Measurements from ENCODE around the gene KRTAP5-7. TPM values are rescaled to one million over a fixed set of nuclear protein-coding genes. Genes with fewer than 3 reads are reported as not detected.
"Not testable (repeated sequence)": the region's sequence is repeated elsewhere in the genome, so short reads cannot be mapped to it uniquely, and the experiment has no call there.

KRTAP5-7 gene
- total RNA-seq, 1 donor from 2014 or later: not detected

GRCh38 chr11:71538666-71538990 lies 11.6 kb downstream of the KRTAP5-7 start:
- Histone ChIP-seq H3K4me3 (no peak overlapping the region), H3K4me1 (no peaks in the 10 kb centered on the region), H3K9me3 (no peaks in the 10 kb centered on the region), H3K27me3 (ENCODE audit: low read depth) (no peaks in the 10 kb centered on the region), H3K36me3 (no peaks in the 10 kb centered on the region), H3K27ac (no peak overlapping the region)
- DNase-seq: no peak
- ATAC-seq: no peak
- intact Hi-C loops (cut with DNase I): no loop called here
- TF ChIP-seq CTCF (IDR thresholded peaks at IDR 0.05): no peak

- DNase-seq: no peak
- no peak for TF ChIP-seq CTCF (IDR thresholded peaks at IDR 0.05)
- Histone ChIP-seq H3K36me3 (no peaks in the 10 kb centered on the region), H3K27ac (no peak overlapping the region), H3K4me1 (no peaks in the 10 kb centered on the region), H3K9me3 (no peaks in the 10 kb centered on the region), H3K4me3 (no peak overlapping the region), H3K27me3 (ENCODE audit: low read depth) (no peaks in the 10 kb centered on the region)
- ATAC-seq: no peak
- intact Hi-C loops (cut with DNase I): no loop called here
Observed at GRCh38 chr11:71539017-71539416, 11.9 kb downstream of the KRTAP5-7 start.

GRCh38 chr11:71539971-71540370 lies 12.9 kb downstream of the KRTAP5-7 start:
- H3K4me3 ChIP-seq; H3K36me3 ChIP-seq; ATAC-seq; H3K9me3 ChIP-seq; H3K27ac ChIP-seq; DNase-seq; intact Hi-C loops (cut with DNase I); H3K27me3 ChIP-seq (ENCODE audit: low read depth); H3K4me1 ChIP-seq: not testable (repeated sequence)

- H3K9me3 ChIP-seq; H3K27me3 ChIP-seq (ENCODE audit: low read depth); ATAC-seq; H3K27ac ChIP-seq; intact Hi-C loops (cut with DNase I); H3K4me3 ChIP-seq; DNase-seq; H3K4me1 ChIP-seq; H3K36me3 ChIP-seq: not testable (repeated sequence)
Observed at GRCh38 chr11:71540521-71541304, 13.6 kb downstream of the KRTAP5-7 start.

GRCh38 chr11:71542382-71542781 lies 15.3 kb downstream of the KRTAP5-7 start:
- no peak overlapping the region for H3K27ac ChIP-seq
- no peaks in the 10 kb centered on the region for H3K4me1 ChIP-seq
- ATAC-seq (no peak), DNase-seq (no peak)
- no peaks in the 10 kb centered on the region for H3K9me3 ChIP-seq
- intact Hi-C loops (cut with DNase I): no loop called here
- H3K27me3 ChIP-seq (ENCODE audit: low read depth): no peaks in the 10 kb centered on the region
- H3K36me3 ChIP-seq: no peaks in the 10 kb centered on the region
- TF ChIP-seq CTCF (IDR thresholded peaks at IDR 0.05): no peak
- H3K4me3 ChIP-seq: no peak overlapping the region

DNA sequence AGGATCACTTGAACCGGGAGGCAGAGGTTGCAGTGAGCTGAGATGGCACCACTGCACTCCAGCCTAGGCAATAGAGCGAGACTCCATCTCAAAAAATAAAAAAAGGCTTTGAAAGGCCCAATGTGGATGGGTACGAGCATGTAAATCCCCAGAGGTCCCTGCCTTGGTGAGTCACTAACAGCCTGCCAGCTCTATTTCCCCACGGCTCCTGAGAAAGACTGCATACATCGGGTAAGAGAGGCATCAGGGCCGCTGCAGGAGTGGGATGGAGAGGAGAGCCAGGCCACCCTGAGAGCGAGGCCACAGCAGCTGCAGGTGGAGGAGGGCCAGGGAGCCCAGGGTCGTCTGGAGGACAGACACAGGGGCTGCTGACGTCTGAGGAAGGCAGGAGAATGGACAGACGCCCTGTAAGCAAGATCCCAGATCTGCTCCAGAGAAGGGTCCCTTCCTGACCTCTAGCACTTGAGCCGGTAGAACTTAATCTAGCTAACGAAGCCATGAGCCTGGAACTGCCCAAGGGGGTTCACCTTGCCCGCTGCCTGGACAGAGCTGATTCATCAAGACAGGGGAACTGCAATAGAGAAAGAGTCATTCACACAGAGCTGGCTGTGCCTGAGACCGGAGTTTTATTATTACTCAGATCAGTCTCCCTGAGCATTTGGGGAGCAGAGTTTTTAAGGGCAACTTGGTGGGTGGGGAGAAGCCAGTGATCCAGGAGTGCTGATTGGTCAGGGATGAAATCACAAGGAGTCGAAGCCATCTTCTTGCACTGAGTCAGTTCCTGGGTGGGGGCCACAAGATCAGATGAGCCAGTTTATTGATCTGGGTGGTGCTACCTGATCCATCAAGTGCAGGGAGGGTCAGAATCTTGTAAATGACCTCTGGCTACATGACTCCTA lies 16.1 kb downstream of the KRTAP5-7 start:
- Histone ChIP-seq H3K4me1 (no peaks in the 10 kb centered on the region), H3K9me3 (no peaks in the 10 kb centered on the region), H3K36me3 (no peaks in the 10 kb centered on the region), H3K27me3 (ENCODE audit: low read depth) (no peaks in the 10 kb centered on the region), H3K27ac (no peak overlapping the region), H3K4me3 (no peak overlapping the region)
- DNase-seq (no peak), ATAC-seq (no peak)
- TF ChIP-seq CTCF (IDR thresholded peaks at IDR 0.05): no peak
- intact Hi-C loops (cut with DNase I): no loop called here
